DOHH2 (cell line): ENCODE results near the gene RINT1.

ENCODE experiments used
- CTCF ChIP-seq: fragments of 200-600 bp; sonication (generic); IDR thresholded peaks from one replicate; pipeline ENCODE4 v1.5.1; 2014; ENCODE audit warnings: antibody characterized with exemption, mild to moderate bottlenecking, low read depth, low read length; ENCODE audit not compliant: poor library complexity, severe bottlenecking
- EZH2phosphoT487 ChIP-seq: fragments of 200-600 bp; sonication (generic); IDR thresholded peaks from 2 replicates; pipeline ENCODE4 v1.6.1; 2017; ENCODE audit warnings: borderline replicate concordance, mild to moderate bottlenecking, antibody characterized with exemption, low read length, moderate library complexity, mixed read lengths

GRCh38 chr7:105512926-105513526 is 19.0 kb upstream of the RINT1 start:
- no peak for TF ChIP-seq CTCF
- TF ChIP-seq EZH2phosphoT487, result no peak
